H9 (cell line): ENCODE results near the gene SHPK. TPM values are rescaled to one million over a fixed set of nuclear protein-coding genes. Genes with fewer than 3 reads are reported as not detected.

Experiments
- DNase-seq: peaks from one replicate; pipeline ENCODE4 v3.0.0-alpha.2; 2017
- H2AFZ ChIP-seq: one replicate; pipeline ENCODE4 v1.6.1; 2013; ENCODE audit warnings: mild to moderate bottlenecking, low read length, control low read depth, moderate library complexity
- H2AK5ac ChIP-seq: 2 replicates; pipeline ENCODE4 v1.6.1; 2013; ENCODE audit warnings: low read length, control low read depth, mixed read lengths; ENCODE audit not compliant: insufficient read length
- H2BK120ac ChIP-seq: one replicate; pipeline ENCODE4 v1.6.1; 2013; ENCODE audit warnings: low read depth, mild to moderate bottlenecking, low read length, control low read depth, inconsistent platforms; ENCODE audit not compliant: poor library complexity, severe bottlenecking
- H2BK12ac ChIP-seq: 2 replicates; pipeline ENCODE4 v1.6.1; 2013; ENCODE audit warnings: low read length, control low read depth, mixed read lengths, low read depth; ENCODE audit not compliant: insufficient read length
- H2BK15ac ChIP-seq: 2 replicates; pipeline ENCODE4 v1.6.1; 2013; ENCODE audit warnings: low read depth, low read length, control low read depth
- H2BK20ac ChIP-seq: one replicate; pipeline ENCODE4 v1.6.1; 2013; ENCODE audit warnings: low read depth, mild to moderate bottlenecking, low read length, control low read depth, inconsistent platforms; ENCODE audit not compliant: poor library complexity, severe bottlenecking
- H2BK5ac ChIP-seq: 2 replicates; pipeline ENCODE4 v1.6.1; 2013; ENCODE audit warnings: low read length, control low read depth, mixed read lengths; ENCODE audit not compliant: insufficient read length
- H3K14ac ChIP-seq: 2 replicates; pipeline ENCODE4 v1.6.1; 2013; ENCODE audit warnings: low read length, control low read depth; ENCODE audit not compliant: insufficient read depth
- H3K18ac ChIP-seq: 2 replicates; pipeline ENCODE4 v1.6.1; 2013; ENCODE audit warnings: low read depth, mild to moderate bottlenecking, mixed read lengths, low read length, control low read depth; ENCODE audit not compliant: insufficient read length
- H3K23ac ChIP-seq: 2 replicates; pipeline ENCODE4 v1.6.1; 2013; ENCODE audit warnings: low read length, control low read depth, mixed read lengths, low read depth; ENCODE audit not compliant: insufficient read length
- H3K23me2 ChIP-seq: 2 replicates; pipeline ENCODE4 v1.6.1; 2013; ENCODE audit warnings: low read depth, mild to moderate bottlenecking, mixed read lengths, low read length, control low read depth; ENCODE audit not compliant: insufficient read length, poor library complexity, severe bottlenecking
- H3K27ac ChIP-seq: 2 replicates; pipeline ENCODE4 v1.5.1; 2013; ENCODE audit warnings: low read length, control low read depth, mixed read lengths, low read depth; ENCODE audit not compliant: insufficient read length
- H3K27me3 ChIP-seq: 2 replicates; pipeline ENCODE4 v1.6.1; 2013; ENCODE audit warnings: low read length, control low read depth, inconsistent platforms; ENCODE audit not compliant: insufficient read depth
- H3K4ac ChIP-seq: 2 replicates; pipeline ENCODE4 v1.6.1; 2013; ENCODE audit warnings: low read depth, mild to moderate bottlenecking, control low read depth, inconsistent platforms, low read length, moderate library complexity
- H3K4me1 ChIP-seq: 2 replicates; pipeline ENCODE4 v1.6.1; 2013; ENCODE audit warnings: low read length, control low read depth, inconsistent platforms; ENCODE audit not compliant: insufficient read depth
- H3K4me2 ChIP-seq: 2 replicates; pipeline ENCODE4 v1.6.1; 2013; ENCODE audit warnings: low read length, control low read depth, mixed read lengths; ENCODE audit not compliant: insufficient read length, insufficient read depth
- H3K56ac ChIP-seq: 2 replicates; pipeline ENCODE4 v1.6.1; 2013; ENCODE audit warnings: low read depth, mild to moderate bottlenecking, mixed read lengths, low read length, control low read depth; ENCODE audit not compliant: insufficient read length
- H3K79me1 ChIP-seq: 2 replicates; pipeline ENCODE4 v1.6.1; 2013; ENCODE audit warnings: low read depth, mild to moderate bottlenecking, moderate library complexity, low read length, control low read depth, inconsistent platforms; ENCODE audit not compliant: insufficient read depth, poor library complexity, severe bottlenecking
- H3K79me2 ChIP-seq: 2 replicates; pipeline ENCODE4 v1.6.1; 2013; ENCODE audit warnings: low read length, control low read depth, inconsistent platforms; ENCODE audit not compliant: insufficient read depth
- H3K9ac ChIP-seq: 2 replicates; pipeline ENCODE4 v1.6.1; 2013; ENCODE audit warnings: low read length, control low read depth, mixed read lengths; ENCODE audit not compliant: insufficient read length; ENCODE audit errors: extremely low read depth
- H3K9me3 ChIP-seq: one replicate; pipeline ENCODE4 v1.6.1; 2013; ENCODE audit warnings: low read depth, low read length, inconsistent platforms; ENCODE audit not compliant: control insufficient read depth
- H3T11ph ChIP-seq: one replicate; pipeline ENCODE4 v1.6.1; 2013; ENCODE audit warnings: mild to moderate bottlenecking, low read length, control low read depth, inconsistent platforms
- H4K20me1 ChIP-seq: one replicate; pipeline ENCODE4 v1.6.1; 2013; ENCODE audit not compliant: control insufficient read depth, insufficient read length, insufficient read depth
- H4K5ac ChIP-seq: 2 replicates; pipeline ENCODE4 v1.6.1; 2013; ENCODE audit warnings: low read depth, mild to moderate bottlenecking, mixed read lengths, low read length, control low read depth; ENCODE audit not compliant: insufficient read length
- H4K8ac ChIP-seq: replicated peaks from 2 replicates; pipeline ENCODE4 v1.6.1; 2013; ENCODE audit warnings: low read length, control low read depth, mixed read lengths, low read depth; ENCODE audit not compliant: insufficient read length
- H4K91ac ChIP-seq: 2 replicates; pipeline ENCODE4 v1.6.1; 2013; ENCODE audit warnings: low read depth, mild to moderate bottlenecking, moderate library complexity, mixed read lengths, low read length, control low read depth; ENCODE audit not compliant: insufficient read length
- H3K27ac Mint-ChIP-seq, 3 experiments: 2 replicates in 2 of 3; 3 replicates in 1 of 3; pipeline ENCODE4 v1.8.0; 2020 to 2021; ENCODE audit warnings: mixed read lengths in 3 of 3, mild to moderate bottlenecking in 1 of 3, moderate library complexity in 1 of 3
- H3K27me3 Mint-ChIP-seq: 2 replicates; pipeline ENCODE4 v1.8.0; 2021; ENCODE audit warnings: low read depth, mild to moderate bottlenecking, moderate library complexity, mixed read lengths
- H3K36me3 Mint-ChIP-seq, 3 experiments: 2 replicates in 2 of 3; 3 replicates in 1 of 3; pipeline ENCODE4 v1.8.0; 2020 to 2021; ENCODE audit warnings: low read depth in 3 of 3, mixed read lengths in 3 of 3; ENCODE audit not compliant: insufficient read depth in 1 of 3
- H3K4me1 Mint-ChIP-seq, 2 experiments: 2 replicates each; pipeline ENCODE4 v1.8.0; 2020; ENCODE audit warnings: mixed read lengths in 2 of 2
- H3K4me3 Mint-ChIP-seq, 2 experiments: 2 replicates in 1 of 2; 3 replicates in 1 of 2; pipeline ENCODE4 v1.8.0; 2020 to 2021; ENCODE audit warnings: mild to moderate bottlenecking in 2 of 2, mixed read lengths in 2 of 2, moderate library complexity in 1 of 2
- H3K9me3 Mint-ChIP-seq, 2 experiments: 2 replicates in 1 of 2; 3 replicates in 1 of 2; pipeline ENCODE4 v1.8.0; 2020; ENCODE audit warnings: mild to moderate bottlenecking in 2 of 2, mixed read lengths in 2 of 2, moderate library complexity in 1 of 2
- WGBS: extraction: QIAGEN DNeasy Blood & Tissue Kit; methylation state at CpG from one replicate; pipeline ENCODE4 v1.1.7; 2013; ENCODE audit warnings: missing lambda C conversion rate, low lambda C conversion rate, mixed read lengths; ENCODE audit not compliant: insufficient read length; ENCODE audit errors: extremely low coverage; 5-methylcytosine and 5-hydroxymethylcytosine counted together
- total RNA-seq: library from RNA; stranded (reverse); gene quantifications from 2 replicates; pipeline ENCODE4 v1.2.1, GENCODE V29; 2021
- TF ChIP-seq, protein P1 (sequence below): fragments of 200-600 bp; sonication (generic); conservative IDR thresholded peaks from 3 replicates; pipeline ENCODE4 v1.8.0; 2021; ENCODE audit warnings: antibody characterized with exemption, mild to moderate bottlenecking

SHPK gene
- total RNA-seq, 1 experiment from 2014 or later = 27.0 TPM

DNA sequence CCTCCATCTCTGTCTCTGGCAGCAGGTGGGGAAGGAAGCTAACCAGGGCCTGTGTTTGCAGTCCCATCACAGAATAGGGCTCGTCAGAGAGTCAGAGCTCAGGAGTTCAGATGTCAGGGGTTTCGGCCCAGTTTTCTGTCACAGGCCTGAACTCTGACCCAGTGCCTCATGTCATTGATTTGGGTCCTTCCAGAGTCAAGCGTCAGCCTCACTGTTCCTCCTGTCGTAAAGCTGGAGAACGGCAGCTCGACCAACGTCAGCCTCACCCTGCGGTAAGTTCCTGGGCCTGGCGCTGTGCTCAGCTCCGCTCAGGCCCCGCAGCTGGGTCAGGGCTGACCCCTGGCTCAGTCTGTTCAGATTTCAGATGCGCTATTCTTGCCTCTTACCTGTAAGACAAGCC is 11.2 kb upstream of the SHPK start:
- Histone ChIP-seq H3K9ac (no peak overlapping the region), H2BK120ac (no peak overlapping the region), H3K56ac (no peak overlapping the region), H3K79me2 (no peaks in the 10 kb centered on the region), H2BK20ac (no peak overlapping the region), H4K91ac (no peak overlapping the region), H2AK5ac (no peak overlapping the region), H3K4ac (no peak overlapping the region), H4K8ac (no peak overlapping the region), H3K27ac (no peak overlapping the region), H3K14ac (no peak overlapping the region), H2BK15ac (no peak overlapping the region), H3K23me2 (no peaks in the 10 kb centered on the region), H3K4me1 (no peaks in the 10 kb centered on the region), H4K20me1 (no peaks in the 10 kb centered on the region), H3T11ph (no peak overlapping the region), H3K18ac (no peak overlapping the region), H2BK12ac (no peak overlapping the region), H3K23ac (no peak overlapping the region), H2BK5ac (no peak overlapping the region), H3K27me3 (no peaks in the 10 kb centered on the region), H4K5ac (no peak overlapping the region), H2AFZ (no peak overlapping the region), H3K9me3 (no peaks in the 10 kb centered on the region), H3K4me2 (no peak overlapping the region), H3K79me1 (no peaks in the 10 kb centered on the region)
- DNase-seq = no peak
- Mint-ChIP-seq H3K36me3 (peaks cover 0 to 22% (median 7%) of the 10 kb centered on the region in 3 experiments; a peak in 4 of 7 replicates), H3K4me3 (no peak overlapping the region), H3K9me3 (no peaks in the 10 kb centered on the region), H3K27ac (peak overlapping the region in 1 of 3 experiments; percentile 95; a peak in 1 of 7 replicates), H3K27me3 (0 out of 2 replicates have a peak, but pooled peaks cover 1% of the 10 kb centered on the region), H3K4me1 (peaks cover 3% of the 10 kb centered on the region in 2 experiments; a peak in 2 of 4 replicates)
- WGBS = no CpG with 5 or more reads among the region's 12 CpGs
- TF ChIP-seq, protein P1, sequence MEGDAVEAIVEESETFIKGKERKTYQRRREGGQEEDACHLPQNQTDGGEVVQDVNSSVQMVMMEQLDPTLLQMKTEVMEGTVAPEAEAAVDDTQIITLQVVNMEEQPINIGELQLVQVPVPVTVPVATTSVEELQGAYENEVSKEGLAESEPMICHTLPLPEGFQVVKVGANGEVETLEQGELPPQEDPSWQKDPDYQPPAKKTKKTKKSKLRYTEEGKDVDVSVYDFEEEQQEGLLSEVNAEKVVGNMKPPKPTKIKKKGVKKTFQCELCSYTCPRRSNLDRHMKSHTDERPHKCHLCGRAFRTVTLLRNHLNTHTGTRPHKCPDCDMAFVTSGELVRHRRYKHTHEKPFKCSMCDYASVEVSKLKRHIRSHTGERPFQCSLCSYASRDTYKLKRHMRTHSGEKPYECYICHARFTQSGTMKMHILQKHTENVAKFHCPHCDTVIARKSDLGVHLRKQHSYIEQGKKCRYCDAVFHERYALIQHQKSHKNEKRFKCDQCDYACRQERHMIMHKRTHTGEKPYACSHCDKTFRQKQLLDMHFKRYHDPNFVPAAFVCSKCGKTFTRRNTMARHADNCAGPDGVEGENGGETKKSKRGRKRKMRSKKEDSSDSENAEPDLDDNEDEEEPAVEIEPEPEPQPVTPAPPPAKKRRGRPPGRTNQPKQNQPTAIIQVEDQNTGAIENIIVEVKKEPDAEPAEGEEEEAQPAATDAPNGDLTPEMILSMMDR = no peak
